Measurements from ENCODE around the gene TEX9. TPM values are rescaled to one million over a fixed set of nuclear protein-coding genes. Genes with fewer than 3 reads are reported as not detected.

TEX9 gene
- total RNA-seq, 4 donors from 2014 or later, result 3.1 to 5.4 (median 3.9) TPM

DNA sequence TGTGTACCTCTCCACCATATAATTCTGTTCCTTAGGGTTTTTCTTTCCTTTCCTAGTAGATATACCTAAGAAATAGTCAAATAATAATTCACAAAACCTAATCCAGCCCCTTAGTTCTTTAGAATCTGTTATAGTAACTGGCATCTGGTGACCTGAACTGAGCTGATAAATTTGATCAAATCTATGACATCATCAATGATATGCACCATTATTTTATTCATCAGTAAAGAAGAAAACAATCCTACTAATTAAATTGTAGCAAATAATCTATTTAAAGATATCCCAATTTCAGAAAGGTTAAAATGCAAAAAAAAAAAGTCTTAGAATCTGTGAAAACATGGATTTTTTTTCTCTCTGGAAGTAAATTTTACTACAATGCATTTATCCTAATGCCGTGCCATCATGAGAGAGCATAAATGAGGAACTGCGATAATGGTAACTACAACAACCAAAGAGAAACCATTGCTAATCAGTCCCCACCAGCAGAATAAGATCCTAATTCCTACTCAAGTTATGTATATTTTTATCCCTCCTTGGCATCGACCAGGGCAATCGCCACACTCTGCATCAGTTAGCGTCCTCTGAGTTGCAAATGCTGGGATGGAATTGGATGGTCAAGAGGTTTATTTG is 106.3 kb downstream of the TEX9 start:
- H3K27ac ChIP-seq (replicated peaks in 1 of 4), result no peak overlapping the region
- intact Hi-C loops (cut with DNase I), result no loop called here
- H3K9me3 ChIP-seq, result no peaks in the 10 kb centered on the region
- H3K4me3 ChIP-seq, result no peak overlapping the region
- no peak for DNase-seq (ENCODE audit: extremely low spot score)
- H3K36me3 ChIP-seq, result no peaks in the 10 kb centered on the region
- no peaks in the 10 kb centered on the region for H3K27me3 ChIP-seq
- no peak for TF ChIP-seq POLR2A (IDR thresholded peaks at IDR 0.05; ENCODE audit: low read depth)
- 90% methylated on average over 5 of the region's 5 CpGs for whole genome bisulfite sequencing
- H3K4me1 ChIP-seq, result no peaks in the 10 kb centered on the region

DNA sequence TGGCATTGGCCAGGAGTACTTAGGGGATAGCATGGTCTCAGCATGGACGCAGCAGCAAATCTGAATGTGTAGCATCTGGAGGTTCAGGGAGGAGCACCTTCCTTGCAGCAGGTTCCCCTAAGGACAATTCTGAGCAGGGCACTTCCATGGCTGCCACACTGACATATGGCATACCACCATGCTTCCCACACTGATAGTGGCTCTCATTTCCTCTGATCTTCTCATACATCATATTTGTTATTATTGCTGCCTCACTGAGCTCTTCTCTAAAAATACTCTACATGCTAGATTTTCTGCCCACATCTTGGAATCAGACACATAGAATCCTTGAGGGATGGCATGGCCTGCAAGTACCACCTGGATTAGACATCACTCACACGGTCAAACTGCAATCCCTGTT is 107.1 kb downstream of the TEX9 start:
- WGBS, result 93% methylated on average over 2 of the region's 2 CpGs
- no peak for DNase-seq (ENCODE audit: extremely low spot score)

DNA sequence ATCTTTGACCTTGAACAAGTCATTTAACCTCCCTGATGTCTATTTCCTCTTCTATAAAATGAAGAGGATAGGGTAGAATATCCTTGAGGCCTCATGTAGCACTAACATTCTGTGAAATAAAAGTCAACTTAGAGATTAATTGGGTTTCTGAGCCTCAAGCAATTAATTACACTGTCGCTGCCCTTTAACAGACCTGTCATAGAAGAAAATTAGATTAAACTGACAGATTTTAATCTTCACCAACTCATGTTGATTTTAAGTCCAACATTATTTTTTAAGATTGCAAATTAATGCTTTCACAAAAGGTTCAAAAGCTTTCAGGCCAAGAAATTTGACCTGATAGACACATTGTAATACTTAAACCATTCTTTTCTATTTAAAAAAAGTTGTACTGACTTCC is 107.8 kb downstream of the TEX9 start:
- intact Hi-C loops (cut with DNase I), result no loop called here
- Histone ChIP-seq H3K4me1 (no peaks in the 10 kb centered on the region), H3K4me3 (no peak overlapping the region), H3K27ac (replicated peaks in 1 of 4) (no peak overlapping the region), H3K36me3 (no peaks in the 10 kb centered on the region), H3K9me3 (no peaks in the 10 kb centered on the region), H3K27me3 (no peaks in the 10 kb centered on the region)
- WGBS, result 72% methylated on average over 1 of the region's 1 CpG
- no peak for TF ChIP-seq POLR2AphosphoS5 (IDR thresholded peaks at IDR 0.05)
- TF ChIP-seq, protein P1, sequence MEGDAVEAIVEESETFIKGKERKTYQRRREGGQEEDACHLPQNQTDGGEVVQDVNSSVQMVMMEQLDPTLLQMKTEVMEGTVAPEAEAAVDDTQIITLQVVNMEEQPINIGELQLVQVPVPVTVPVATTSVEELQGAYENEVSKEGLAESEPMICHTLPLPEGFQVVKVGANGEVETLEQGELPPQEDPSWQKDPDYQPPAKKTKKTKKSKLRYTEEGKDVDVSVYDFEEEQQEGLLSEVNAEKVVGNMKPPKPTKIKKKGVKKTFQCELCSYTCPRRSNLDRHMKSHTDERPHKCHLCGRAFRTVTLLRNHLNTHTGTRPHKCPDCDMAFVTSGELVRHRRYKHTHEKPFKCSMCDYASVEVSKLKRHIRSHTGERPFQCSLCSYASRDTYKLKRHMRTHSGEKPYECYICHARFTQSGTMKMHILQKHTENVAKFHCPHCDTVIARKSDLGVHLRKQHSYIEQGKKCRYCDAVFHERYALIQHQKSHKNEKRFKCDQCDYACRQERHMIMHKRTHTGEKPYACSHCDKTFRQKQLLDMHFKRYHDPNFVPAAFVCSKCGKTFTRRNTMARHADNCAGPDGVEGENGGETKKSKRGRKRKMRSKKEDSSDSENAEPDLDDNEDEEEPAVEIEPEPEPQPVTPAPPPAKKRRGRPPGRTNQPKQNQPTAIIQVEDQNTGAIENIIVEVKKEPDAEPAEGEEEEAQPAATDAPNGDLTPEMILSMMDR (IDR thresholded peaks at IDR 0.05), result no peak
- DNase-seq (ENCODE audit: extremely low spot score), result no peak

More for the DNA sequence above, 107.1 kb downstream of the TEX9 start:
- intact Hi-C loops (cut with DNase I), result no loop called here
- no peaks in the 10 kb centered on the region for H3K4me1 ChIP-seq
- no peak overlapping the region for H3K4me3 ChIP-seq
- H3K27me3 ChIP-seq, result no peaks in the 10 kb centered on the region
- no peaks in the 10 kb centered on the region for H3K36me3 ChIP-seq
- H3K9me3 ChIP-seq, result no peaks in the 10 kb centered on the region
- TF ChIP-seq POLR2A (IDR thresholded peaks at IDR 0.05; ENCODE audit: low read depth) (no peak), EP300 (IDR thresholded peaks at IDR 0.05) (no peak), POLR2AphosphoS5 (IDR thresholded peaks at IDR 0.05) (no peak)
- TF ChIP-seq, protein P1 (IDR thresholded peaks at IDR 0.05), result no peak
- H3K27ac ChIP-seq (replicated peaks in 1 of 4), result no peak overlapping the region

DNA sequence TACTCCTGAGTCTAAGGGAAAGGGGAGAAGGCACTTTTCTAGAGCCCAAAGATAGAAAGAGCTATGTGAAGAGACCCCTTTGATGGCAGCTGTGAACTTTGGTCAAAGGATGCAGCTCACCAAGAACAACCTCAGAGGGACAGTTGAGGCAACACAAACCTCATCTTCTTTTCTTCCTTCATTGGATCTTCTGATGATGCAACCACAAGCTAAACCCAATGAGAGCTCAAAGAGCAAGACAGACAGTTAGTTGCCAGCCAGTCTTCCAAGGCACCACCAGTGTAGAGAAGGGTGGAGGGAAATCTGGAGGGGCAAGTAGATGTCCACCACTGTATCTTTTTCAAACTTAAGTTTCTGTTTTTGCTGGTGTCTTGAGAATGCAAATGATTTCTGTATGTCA is 110.1 kb downstream of the TEX9 start:
- no peaks in the 10 kb centered on the region for H3K27me3 ChIP-seq
- DNase-seq (ENCODE audit: extremely low spot score), result no peak
- no peaks in the 10 kb centered on the region for H3K36me3 ChIP-seq
- intact Hi-C loops (cut with DNase I), result no loop called here
- H3K4me3 ChIP-seq, result no peak overlapping the region
- H3K9me3 ChIP-seq, result no peaks in the 10 kb centered on the region
- no peak overlapping the region for H3K27ac ChIP-seq (replicated peaks in 1 of 4)
- H3K4me1 ChIP-seq, result no peaks in the 10 kb centered on the region
- TF ChIP-seq POLR2AphosphoS5 (IDR thresholded peaks at IDR 0.05), result no peak
- TF ChIP-seq, protein P1 (IDR thresholded peaks at IDR 0.05), result no peak

Other genes with a start within 250 kb of the TEX9 start
- gene RFX7, start 121.5 kb upstream of the TEX9 start, total RNA-seq, result 1 to 10 TPM; 5.4 to 8.3 (median 6.7) TPM
- under 1 TPM; 0.42 to 0.66 (median 0.49) TPM for gene MNS1, start 99.7 kb downstream of the TEX9 start, total RNA-seq

All from esophagus muscularis mucosa (tissue), 4 donors.